Retina (tissue), 1 donor: Measurements from ENCODE around the gene PROX2.
A peak's percentile ranks its signal among the peaks of the same experiment; 100 is the strongest.

Experiments used
- DNase-seq: peaks from one replicate; pipeline ENCODE4 v3.0.0-alpha.2; 2016

The PROX2 gene

GRCh38 chr14:74875204-74875603, 741 bp downstream of the PROX2 start:
- DNase-seq = no peak

GRCh38 chr14:74871819-74872218, 4.1 kb downstream of the PROX2 start:
- DNase-seq = no peak

- no peak for DNase-seq
These were observed 7.2 kb downstream of the PROX2 start for GRCh38 chr14:74868739-74869138.

DNA sequence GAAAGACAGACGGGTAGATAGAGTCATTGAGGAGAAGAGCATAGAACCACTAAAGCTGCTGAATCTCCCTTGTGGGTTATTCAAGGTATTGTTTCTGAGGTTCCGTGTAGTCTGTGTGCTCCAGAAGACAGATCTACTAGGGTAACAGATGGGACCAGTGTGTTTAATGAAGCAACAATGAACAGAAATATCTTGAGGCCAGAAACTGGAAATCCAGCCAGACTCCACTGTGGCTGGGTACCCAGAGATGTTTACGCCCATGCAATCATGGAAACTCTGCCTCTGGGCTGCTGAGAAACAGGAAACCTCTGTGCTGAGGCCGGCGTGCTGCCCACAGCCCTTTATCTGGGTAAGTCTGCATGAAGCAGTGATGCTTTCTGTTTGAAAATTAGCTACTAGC, 8.3 kb downstream of the PROX2 start:
- no peak for DNase-seq

GRCh38 chr14:74866708-74867389, 9.1 kb downstream of the PROX2 start:
- no peak for DNase-seq

DNA sequence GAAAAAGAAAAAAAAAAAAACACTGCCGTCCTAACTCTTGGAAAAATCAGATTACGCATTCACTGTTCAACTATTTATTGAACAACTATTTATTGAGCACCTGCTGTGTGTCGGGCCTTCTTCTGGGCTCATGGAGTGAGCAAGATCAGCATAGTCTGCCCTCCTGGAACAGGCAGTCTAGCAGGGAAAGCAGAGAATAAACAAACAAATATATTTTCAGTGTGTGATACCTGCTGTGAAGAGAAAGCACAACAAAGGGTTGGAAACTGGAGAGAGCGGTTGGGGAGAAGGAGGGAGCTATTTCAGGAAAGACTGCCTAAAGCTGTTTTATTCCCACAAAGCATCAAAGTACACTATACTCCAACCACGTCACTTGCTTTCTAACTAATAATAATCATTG, 10.8 kb downstream of the PROX2 start:
- DNase-seq = no peak

DNA sequence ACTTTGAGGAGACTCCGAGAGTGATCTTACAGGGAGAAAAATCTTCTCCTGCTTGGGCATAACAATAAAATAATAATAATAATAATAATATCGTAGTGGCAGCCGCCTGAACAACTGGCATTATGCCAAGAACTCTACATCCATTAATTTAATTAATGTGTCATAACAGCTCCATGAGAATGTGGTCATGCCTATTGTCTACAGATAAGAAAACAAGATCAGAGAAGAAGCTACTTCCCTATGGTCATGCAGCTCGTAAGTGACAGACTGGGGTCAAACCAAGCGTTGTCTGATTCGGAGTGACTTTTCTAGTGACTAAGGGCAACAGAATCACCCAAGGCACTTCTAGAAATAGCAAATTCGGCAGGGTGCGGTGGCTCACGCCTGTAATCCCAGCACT, 11.7 kb downstream of the PROX2 start:
- DNase-seq = no peak

DNA sequence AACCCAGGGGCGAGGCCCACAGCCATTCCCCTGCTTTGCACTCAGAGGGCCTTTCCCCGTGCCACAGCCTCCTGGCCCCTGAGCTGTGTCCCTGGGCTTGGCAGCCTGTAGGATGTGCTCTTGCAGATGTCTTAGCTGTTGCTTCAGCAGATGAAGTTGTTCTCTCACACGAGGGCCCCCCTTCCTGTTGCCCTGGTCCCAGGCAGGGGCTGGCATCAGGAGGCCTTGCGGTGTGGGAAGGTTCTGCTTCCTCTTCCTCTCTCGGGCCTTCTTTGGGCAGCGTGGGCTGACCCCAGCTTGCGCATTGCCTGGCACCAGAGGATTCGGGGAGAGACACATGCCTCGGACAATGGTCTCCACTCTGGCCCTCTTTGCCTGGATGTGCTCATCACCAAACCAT, 12.7 kb downstream of the PROX2 start:
- no peak for DNase-seq

GRCh38 chr14:74861734-74862090, 14.2 kb downstream of the PROX2 start:
- no peak for DNase-seq

DNA sequence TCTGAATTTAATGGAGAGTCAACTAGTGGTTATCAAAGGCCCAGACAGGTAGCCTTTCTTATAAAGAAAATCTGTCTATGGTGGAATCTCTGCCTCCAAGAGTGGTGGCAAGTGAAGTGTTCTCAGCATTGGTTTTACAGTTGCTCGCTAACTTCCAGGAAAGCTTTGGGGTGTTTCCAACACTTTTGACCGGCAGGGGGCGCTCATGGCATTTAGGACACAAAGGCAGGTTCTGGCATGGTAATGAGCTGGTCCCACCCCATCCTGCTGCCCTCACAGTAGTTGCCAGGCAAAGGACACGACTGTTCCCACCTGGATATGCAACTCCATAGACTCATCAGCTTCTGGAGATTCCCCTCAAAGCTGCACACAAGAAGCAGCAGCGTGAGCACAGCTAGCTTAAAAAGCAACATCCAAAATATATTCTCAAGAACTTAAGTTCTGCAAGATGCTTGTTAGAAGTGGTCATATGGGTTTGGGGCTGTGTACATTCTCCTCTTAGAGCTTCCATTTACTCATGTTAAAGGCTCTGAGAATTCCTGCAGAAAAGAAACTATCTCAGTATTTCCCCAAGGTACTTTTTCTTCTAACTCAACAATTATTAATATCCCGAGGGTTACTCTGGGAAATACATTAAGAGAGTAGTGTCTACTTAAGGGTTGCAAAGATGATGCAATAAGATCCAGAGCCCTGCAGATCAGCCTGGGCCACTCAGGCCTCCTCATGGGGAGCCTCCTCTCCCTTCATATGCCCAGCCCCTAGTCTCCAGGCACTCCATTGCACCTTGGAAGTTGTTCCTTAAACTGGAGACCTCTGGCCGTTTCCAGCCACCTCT, 14.8 kb downstream of the PROX2 start:
- DNase-seq = peak; percentile 84

GRCh38 chr14:74859757-74860552, 16.0 kb downstream of the PROX2 start:
- no peak for DNase-seq

GRCh38 chr14:74858022-74858421, 17.9 kb downstream of the PROX2 start:
- no peak for DNase-seq

DNA sequence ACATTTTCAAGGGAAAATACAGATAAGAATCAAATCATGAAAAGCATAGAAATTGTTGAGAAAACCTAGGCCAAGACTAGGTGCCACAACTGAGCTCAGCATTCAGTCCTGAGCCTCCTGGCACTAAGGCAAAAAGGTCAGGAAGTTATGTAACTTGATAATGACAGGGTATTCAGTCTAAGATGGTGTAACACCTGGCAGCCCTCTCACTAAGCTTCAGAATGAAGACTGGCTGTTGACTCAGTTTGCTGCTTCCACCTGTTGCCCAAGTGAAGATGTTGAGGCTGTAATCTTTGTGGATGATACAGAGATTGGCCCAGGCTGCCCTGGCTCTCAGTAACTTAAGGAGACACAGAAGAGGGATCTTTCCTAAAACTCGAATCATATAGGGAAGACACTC, 19.6 kb downstream of the PROX2 start:
- DNase-seq = no peak

GRCh38 chr14:74855945-74856344, 20.0 kb downstream of the PROX2 start:
- no peak for DNase-seq

- DNase-seq = no peak
These were observed 20.9 kb downstream of the PROX2 start for GRCh38 chr14:74855021-74855420.

DNA sequence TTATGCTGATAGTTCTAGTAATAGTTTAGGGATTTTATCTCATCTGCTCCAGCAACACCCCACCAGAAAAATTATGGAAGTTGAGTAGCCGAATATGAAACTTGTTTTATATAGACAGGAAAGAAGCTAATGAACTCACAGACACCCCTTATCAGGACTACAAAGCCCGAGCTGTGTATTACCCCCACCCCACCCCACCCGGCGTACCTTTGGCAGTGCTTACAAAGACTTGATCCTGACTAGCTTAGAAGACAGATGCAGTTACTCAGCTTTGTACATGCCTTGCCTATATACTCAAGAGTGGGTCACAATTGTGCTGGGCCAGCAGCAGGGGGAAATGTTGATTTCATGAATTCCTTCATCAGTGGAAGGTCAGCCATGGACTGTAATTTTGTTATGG, 22.4 kb downstream of the PROX2 start:
- DNase-seq = no peak

DNA sequence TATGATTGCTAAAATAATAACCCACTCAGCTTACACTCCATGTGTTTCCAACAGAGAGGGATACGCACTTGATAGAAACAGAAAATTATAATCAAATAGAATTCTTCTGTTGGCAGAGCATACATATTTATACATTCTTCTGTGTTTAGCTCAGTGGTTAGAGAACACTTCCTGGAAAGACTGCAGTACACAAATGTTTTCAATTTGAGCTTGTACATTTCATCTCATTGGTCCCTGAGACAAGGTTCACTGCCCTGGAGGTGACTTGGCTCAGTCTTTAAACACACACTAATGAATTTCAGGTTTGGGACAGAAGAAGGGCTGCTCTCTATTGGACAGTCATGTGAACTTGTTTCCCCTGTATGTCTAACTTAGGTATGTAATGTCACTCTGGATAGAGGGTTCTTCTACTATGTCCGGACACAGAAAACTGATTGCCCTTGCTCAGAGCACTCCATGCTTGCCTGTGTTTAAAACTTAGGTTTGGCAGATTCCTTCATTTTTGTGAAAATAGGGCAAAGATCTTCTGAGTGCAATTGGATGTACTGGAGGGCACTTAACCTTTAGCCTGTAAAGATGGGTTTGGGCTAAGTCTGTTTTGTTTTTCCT, 22.9 kb downstream of the PROX2 start:
- no peak for DNase-seq

DNA sequence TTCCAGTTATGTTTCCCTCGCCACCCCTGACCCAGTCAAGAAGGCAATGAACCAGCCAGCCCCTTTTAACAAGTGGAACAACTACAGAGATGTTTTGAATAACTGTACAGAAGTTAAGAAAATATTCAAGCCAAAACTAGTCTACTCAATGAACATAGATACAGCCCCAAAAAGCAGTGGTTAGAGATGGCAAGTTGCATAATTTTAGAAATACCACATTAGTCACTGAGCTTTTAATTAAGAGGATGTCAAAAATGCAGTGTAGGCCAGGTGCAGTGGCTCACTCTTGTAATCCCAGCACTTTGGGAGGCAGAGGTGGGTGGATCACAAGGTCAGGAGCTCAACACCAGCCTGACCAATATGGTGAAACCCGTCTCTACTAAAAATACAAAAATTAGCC, 27.2 kb downstream of the PROX2 start:
- no peak for DNase-seq

DNA sequence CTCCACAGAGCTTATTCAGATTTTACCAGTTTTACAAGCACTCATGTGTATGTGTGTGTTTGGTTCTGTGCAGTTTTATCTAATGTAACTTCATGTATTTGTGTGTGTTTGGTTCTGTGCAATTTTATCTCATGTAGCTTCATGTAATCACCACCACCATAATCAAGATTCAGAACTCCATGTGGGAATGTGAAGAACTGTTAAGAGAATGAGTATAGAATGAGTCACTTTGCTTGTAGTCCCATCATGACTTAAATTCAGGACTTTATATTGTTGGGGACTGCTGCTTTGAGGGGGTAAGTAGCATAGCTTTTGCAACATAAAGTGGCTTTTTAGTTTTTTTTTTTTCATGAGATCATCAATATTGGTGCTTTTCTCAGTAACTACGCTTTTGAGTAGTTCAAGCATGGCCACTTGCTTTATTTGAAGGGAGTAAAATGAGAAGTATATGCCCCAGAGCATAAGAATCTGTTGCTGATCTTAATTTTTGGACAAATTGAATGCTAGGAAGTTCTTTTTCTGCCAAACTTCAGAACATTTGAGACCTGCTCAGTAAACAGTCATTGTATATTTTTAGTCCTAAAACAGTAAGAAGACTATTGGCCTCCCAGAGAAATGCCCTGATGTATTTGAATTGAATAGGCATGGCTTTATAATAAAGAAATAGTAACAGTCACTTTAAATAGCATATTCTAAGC, 28.8 kb downstream of the PROX2 start:
- DNase-seq = no peak

DNA sequence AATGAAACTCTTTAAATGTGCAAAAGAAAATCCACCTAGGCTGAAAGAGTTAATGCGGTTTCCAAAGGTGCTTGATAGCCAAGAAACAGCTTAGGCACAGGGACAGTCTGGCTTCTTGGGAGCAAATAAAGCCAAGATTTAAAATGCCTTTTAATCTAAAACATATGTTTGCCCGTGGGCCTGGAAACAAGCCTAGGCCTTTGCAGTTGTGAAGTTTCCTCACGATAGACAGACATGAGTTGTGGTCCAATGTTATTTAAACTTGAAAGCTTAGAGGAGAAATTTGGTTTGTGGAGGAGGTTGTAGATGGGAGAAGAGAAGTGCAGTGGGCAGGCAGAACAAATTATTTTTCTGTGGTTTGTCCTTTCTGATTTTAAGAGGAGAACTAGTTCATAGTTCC, 29.8 kb downstream of the PROX2 start:
- DNase-seq = no peak

DNA sequence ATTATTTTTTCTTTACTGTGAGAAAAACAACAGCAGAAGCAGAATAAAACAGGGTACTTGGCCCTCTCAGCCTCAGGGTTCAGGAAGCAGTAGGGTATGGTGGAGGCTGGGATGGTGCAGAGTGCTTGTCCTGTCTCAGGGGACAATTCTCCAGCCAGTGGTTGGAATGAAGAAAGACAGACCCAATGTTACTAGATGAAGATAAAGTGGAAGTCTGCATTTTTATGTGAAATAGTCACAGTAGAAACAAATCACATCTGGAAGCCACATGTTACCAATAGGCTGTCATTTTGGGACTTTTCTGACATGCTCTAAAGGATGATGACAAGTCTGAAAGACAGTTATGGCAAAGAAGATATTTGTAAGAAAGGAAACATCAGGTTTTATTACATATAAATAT, 32.3 kb downstream of the PROX2 start:
- no peak for DNase-seq
